SK-MEL-5 (cell line): ENCODE results near the gene SPINT4. TPM values are rescaled to one million over a fixed set of nuclear protein-coding genes. Genes with fewer than 3 reads are reported as not detected.
"Not testable (repeated sequence)": the region's sequence is repeated elsewhere in the genome, so short reads cannot be mapped to it uniquely, and the experiment has no call there.

Experiments
- DNase-seq: peaks from one replicate; pipeline ENCODE4 v3.0.0-alpha.2; 2016; ENCODE audit warnings: low read depth, low spot score
- in situ Hi-C: cut with HindIII; loops from 2 replicates; pipeline ENCODE4 v1.10.0; 2016; ENCODE audit warnings: low sequenced_read_pairs, high pct_unique_total_duplicates, low pct_unique_long_range_greater_than_20kb
- small RNA-seq, 2 experiments: library from RNA; depleted of rRNA; stranded (forward); fragments of <200 nt; gene quantifications; one replicate each; pipeline ENCODE3, GENCODE V24; 2014
- total RNA-seq: library from RNA; depleted of rRNA; stranded (reverse); fragments of >200 nt; shearing (Covaris generic); gene quantifications from 2 replicates; pipeline ENCODE4 v1.2.3, GENCODE V29; 2014; rRNA removed

Gene SPINT4
- total RNA-seq, 1 experiment from 2014 or later = not detected

DNA sequence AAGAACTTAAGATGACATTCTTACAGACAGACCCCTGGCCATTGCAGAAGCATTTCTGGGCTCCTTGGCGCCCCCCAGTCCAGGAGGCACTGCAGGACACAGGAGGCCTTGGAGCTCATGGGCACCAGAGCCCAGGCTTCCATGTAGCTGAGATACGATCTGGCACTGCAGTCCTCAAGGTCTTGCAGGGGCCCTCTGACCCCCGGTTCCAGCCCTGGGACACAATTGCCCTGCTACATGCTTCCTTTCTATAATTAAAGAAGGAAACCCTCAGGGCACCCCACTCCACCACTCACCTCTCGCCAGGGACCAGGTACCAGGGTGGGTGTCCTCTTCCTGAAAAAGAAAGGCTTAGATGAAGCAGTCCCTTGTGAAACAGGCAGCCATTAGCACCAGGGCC, 35.9 kb downstream of the SPINT4 start:
- in situ Hi-C loops = loop anchor here (25.0 kb wide), 1 partner anchor 446 kb away; the partner anchor contains the start of genes MATN4 and RBPJL
- no peak for DNase-seq

DNA sequence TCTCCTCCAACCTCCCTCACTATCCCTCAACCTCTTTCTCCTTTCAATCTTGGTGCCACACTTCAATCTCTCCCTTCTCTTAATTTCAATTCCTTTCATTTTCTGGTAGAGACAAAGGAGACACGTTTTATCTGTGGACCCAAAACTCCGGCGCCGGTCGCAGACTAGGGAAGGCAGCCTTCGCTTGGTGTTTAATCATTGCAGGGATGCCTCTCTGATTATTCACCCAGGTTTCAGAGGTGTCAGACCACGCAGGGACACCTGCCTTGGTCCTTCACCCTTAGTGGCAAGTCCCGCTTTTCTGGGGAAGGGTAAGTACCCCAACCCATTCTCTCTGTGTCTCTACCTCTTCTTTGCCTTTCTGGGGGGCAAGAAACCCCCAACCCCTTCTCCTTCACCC, 37.8 kb downstream of the SPINT4 start:
- DNase-seq = not testable (repeated sequence)
- in situ Hi-C loops = loop anchor here (25.0 kb wide), 1 partner anchor 448 kb away; the partner anchor contains the start of genes MATN4 and RBPJL

DNA sequence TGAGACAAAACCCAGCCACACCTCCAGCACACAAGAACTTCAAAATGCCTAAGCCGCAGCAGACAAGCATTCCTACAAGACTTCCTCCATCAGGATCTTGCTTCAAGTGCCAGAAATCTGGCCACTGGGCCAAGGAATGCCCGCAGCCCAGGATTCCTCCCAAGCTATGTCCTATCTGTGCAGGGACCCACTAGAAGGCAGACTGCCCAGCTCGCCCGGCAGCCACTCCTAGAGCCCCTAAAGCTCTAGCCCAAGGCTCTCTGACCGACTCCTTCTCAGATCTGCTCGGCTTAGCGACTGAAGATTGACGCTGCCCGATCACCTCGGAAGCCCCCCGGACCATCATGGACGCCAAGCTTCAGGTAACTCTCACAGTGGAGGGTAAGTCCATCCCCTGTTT, 39.8 kb downstream of the SPINT4 start:
- in situ Hi-C loops = loop anchor here (25.0 kb wide), 1 partner anchor 450 kb away; the partner anchor contains the start of genes MATN4 and RBPJL
- not testable (repeated sequence) for DNase-seq

DNA sequence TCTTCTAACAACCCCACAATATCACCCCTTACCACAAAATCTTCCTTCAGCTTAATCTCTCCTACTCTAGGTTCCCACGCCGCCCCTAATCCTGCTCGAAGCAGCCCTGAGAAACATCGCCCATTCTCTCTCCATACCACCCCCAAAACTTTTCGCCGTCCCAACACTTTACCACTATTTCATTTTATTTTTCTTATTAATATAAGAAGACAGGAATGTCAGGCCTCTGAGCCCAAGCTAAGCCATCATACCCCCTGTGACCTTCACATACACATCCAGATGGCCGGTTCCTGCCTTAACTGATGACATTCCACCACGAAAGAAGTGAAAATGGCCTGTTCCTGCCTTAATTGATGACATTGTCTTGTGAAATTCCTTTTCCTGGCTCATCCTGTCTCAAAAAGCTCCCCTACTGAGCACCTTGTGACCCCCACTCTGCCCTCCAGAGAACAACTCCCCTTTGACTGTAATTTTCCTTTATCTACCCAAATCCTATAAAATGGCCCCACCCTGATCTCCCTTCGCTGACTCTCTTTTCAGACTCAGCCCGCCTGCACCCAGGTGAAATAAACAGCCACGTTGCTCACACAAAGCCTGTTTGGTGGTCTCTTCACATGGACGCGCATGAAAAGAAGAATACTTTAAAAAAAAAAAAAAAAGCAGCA, 42.6 kb downstream of the SPINT4 start:
- in situ Hi-C loops = loop anchor here (25.0 kb wide), 1 partner anchor 452 kb away; the partner anchor contains the start of genes MATN4 and RBPJL
- DNase-seq = not testable (repeated sequence)

DNA sequence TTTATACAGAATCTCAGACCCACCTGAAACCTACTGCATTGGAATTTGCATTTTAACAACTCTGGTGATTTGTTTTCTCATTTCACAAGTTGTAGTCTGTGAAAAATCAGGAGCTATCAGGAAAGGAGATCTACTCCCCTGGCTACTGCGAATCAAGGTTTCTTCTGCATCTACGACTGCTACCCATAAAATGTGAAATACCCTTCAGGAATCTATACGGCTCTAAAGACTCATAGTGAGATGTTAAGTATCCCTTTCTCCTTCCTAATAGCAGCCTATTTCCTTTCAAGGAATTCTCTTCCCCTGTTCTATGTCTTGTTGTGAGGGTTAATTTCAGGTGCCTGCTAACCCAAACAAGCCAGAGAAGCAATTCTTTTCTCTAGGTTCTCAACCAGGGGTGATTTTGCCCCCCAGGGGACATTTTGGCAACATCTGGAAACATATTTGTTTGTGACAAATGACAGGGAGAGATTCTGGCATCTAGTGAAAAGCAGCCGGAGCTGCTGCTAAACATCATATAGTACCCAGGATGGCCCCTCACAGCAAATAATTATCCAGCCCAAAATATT, 43.2 kb downstream of the SPINT4 start:
- DNase-seq = no peak
- in situ Hi-C loops = loop anchor here (25.0 kb wide), 1 partner anchor 453 kb away; the partner anchor contains the start of genes MATN4 and RBPJL

DNA sequence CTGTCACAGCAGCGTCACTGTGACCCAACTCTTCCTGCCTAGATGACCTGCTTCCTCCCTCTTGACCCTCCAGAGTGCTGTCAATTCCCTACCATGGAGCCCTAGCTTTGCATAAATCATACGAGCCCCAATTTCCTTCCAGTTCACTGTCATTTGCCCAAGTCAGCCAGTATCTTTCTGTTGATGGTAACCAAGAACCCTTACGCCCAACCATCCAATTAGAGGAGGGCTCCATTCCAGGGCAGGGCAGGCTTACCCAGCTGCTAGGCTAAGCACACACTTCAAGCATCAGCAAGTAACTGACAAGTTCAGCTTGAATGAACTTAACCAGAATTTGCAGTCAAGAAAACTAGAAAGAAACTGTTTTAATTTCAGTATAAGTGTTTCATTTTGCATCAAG, 43.8 kb downstream of the SPINT4 start:
- in situ Hi-C loops = loop anchor here (25.0 kb wide), 1 partner anchor 454 kb away; the partner anchor contains the start of genes MATN4 and RBPJL
- no peak for DNase-seq

DNA sequence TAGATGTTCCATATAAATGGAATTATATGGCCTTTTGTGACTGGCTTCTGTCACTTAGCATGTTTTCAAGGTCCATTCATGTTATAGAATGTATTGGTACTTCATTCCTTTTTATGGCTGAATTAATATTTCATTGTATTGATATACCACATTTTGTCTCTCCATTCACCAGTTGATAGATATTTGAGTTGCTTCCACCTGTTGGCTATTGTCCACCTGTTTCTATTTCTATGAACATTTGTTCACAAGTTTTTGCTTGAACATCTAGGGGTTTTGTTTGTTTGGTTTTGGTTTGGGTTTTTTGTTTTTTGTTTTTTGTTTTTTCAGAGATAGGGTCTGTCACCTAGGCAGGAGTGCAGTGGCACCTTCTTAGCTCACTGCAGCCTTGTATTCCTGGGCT, 46.3 kb downstream of the SPINT4 start:
- no peak for DNase-seq
- in situ Hi-C loops = loop anchor here (25.0 kb wide), 1 partner anchor 456 kb away; the partner anchor contains the start of genes MATN4 and RBPJL

DNA sequence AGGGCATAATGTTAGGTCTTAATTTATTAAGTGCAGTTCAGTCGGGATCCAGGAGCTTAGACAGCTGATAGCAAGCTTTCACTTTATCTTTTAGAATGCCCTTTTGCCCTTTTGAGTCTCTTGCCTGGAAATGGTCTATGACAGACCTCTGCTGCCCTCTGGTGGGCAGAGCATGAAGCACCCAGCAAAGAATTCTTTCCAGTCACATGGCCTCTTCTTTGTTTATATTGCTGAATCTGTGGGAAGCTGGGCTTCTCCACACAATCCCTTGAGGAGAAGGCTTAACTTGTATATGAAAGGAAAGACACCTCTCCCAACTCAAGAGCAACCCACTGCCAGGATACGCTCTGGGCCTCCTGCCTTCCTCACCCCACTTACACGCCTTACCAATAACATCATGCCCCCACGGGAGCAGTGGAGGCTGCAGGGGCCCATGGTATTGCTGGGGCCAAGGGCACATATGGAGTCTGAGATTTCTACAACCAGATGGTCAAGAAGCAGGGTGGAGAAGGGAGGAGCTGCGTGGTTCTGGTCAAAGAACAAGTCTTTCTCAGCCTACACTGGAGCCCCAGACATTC, 49.1 kb downstream of the SPINT4 start:
- in situ Hi-C loops = loop anchor here (10.0 to 25.0 kb wide), 2 partner anchors 66 to 459 kb away; partner anchors contain the start of genes MATN4, RBPJL, WFDC10B and WFDC13
- peak; percentile 91 for DNase-seq

DNA sequence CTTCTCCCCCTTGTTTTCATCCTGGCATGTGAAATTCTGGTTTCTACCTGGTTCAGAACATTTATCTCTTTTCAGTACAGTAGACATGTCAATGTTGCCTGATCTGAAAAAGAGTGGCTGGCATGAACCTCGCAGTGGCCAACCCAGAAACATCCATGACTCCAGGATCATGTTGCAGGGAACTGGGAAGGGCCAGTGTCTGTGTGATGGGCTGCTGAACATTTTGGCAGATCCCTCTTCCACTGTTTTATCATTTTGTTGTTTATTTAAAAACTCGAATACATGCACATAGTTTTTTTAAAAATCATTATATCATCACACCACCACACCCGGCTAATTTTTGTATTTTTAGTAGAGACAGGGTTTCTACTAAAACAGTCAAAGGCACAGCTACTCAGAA, 50.5 kb downstream of the SPINT4 start:
- no peak for DNase-seq
- in situ Hi-C loops = loop anchor here (10.0 to 25.0 kb wide), 2 partner anchors 68 to 460 kb away; partner anchors contain the start of genes MATN4, RBPJL, WFDC10B and WFDC13

DNA sequence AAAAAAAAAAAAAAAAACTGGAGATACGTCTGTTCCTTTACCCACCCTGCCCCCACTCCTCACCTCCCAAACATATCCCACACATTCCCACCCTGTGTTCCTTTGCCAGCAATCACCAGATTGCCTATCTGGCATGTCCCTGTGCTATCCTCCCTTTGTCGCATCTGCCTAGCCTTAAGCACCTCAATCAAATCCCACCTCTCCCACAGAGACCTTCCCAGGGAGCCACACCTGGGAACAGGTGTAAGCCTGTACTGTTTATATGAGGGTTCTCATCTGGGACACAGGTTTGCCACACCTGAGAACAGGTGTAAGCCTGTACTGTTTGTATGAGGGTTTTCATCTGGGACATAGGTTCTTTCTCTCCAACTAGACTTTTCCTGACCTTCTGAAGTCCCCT, 52.8 kb downstream of the SPINT4 start:
- in situ Hi-C loops = loop anchor here (10.0 to 25.0 kb wide), 2 partner anchors 70 to 463 kb away; partner anchors contain the start of genes MATN4, RBPJL, WFDC10B and WFDC13
- DNase-seq = no peak

DNA sequence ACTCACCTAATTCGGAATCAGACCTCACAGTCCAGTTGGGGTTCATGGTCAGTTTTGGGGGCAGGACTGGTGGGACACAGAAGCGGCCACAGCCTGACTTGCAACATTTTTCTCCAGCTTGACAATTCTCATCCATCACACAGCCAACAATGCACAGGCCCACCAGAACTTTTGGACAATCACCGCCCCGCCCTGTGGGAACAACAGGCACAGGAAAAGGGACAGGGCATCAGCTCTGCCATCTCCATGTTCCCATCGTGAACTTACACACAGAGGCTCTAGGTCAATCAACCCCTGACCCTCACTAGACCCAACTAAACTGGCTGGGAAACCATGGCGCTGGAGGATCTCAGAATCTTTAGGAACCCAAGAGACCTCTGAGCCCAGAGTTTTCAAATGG, 53.3 kb downstream of the SPINT4 start:
- in situ Hi-C loops = loop anchor here (10.0 kb wide), 1 partner anchor 71 kb away; the partner anchor contains the start of genes WFDC10B and WFDC13
- DNase-seq = no peak

Small RNA genes within 50 kb of the gene (small RNA-seq; reads per million reads assigned to genes)
- gene MIR3617 = 0 reads per million in 2 experiments
- 0 reads per million in 2 experiments for gene SPINT5P

Other genes with a start within 250 kb of the SPINT4 start
- not detected in 2 replicates for gene SPINT3, start 206.7 kb upstream of the SPINT4 start, total RNA-seq
- not detected in 2 replicates for gene WFDC6, start 182.9 kb upstream of the SPINT4 start, total RNA-seq
- not detected in 2 replicates for gene EPPIN, start 174.9 kb upstream of the SPINT4 start, total RNA-seq
- gene WFDC8, start 143.1 kb upstream of the SPINT4 start, total RNA-seq = not detected in 2 replicates
- not detected in 2 replicates for gene WFDC10A, start 92.6 kb upstream of the SPINT4 start, total RNA-seq
- gene WFDC9, start 91.1 kb upstream of the SPINT4 start, total RNA-seq = not detected in 2 replicates
- gene WFDC11, start 52.1 kb upstream of the SPINT4 start, total RNA-seq = not detected in 2 replicates
- gene WFDC13, start 20.3 kb upstream of the SPINT4 start, total RNA-seq = not detected in 2 replicates
- not detected in 2 replicates for gene WFDC10B, start 17.3 kb upstream of the SPINT4 start, total RNA-seq
- 0.58 TPM in 1 of 2 replicates, not detected in the other for gene WFDC3, start 69.5 kb downstream of the SPINT4 start, total RNA-seq
- 26.4 and 31.6 TPM in 2 replicates for gene DNTTIP1, start 69.6 kb downstream of the SPINT4 start, total RNA-seq
- gene UBE2C, start 90.3 kb downstream of the SPINT4 start, total RNA-seq = 75.4 and 76.9 TPM in 2 replicates
- gene TNNC2, start 105.0 kb downstream of the SPINT4 start, total RNA-seq = 0.37 TPM in 1 of 2 replicates, not detected in the other
- gene SNX21, start 111.5 kb downstream of the SPINT4 start, total RNA-seq = 14.8 and 25.5 TPM in 2 replicates
- 49.4 and 60.4 TPM in 2 replicates for gene ACOT8, start 135.0 kb downstream of the SPINT4 start, total RNA-seq
- gene ZSWIM3, start 135.3 kb downstream of the SPINT4 start, total RNA-seq = 3.0 and 3.4 TPM in 2 replicates
- 11.5 and 13.7 TPM in 2 replicates for gene ZSWIM1, start 158.9 kb downstream of the SPINT4 start, total RNA-seq
- 1.3 and 2.2 TPM in 2 replicates for gene SPATA25, start 165.3 kb downstream of the SPINT4 start, total RNA-seq
- 7.1 and 8.9 TPM in 2 replicates for gene NEURL2, start 168.9 kb downstream of the SPINT4 start, total RNA-seq
- gene CTSA, start 169.0 kb downstream of the SPINT4 start, total RNA-seq = 447 and 457 TPM in 2 replicates
- 18.5 and 19.9 TPM in 2 replicates for gene PLTP, start 189.8 kb downstream of the SPINT4 start, total RNA-seq
- gene PCIF1, start 212.3 kb downstream of the SPINT4 start, total RNA-seq = 9.2 and 10.9 TPM in 2 replicates
- 8.4 and 10.1 TPM in 2 replicates for gene ZNF335, start 249.9 kb downstream of the SPINT4 start, total RNA-seq